ENCODE data around the gene SAMD13. TPM values are rescaled to one million over a fixed set of nuclear protein-coding genes. Genes with fewer than 3 reads are reported as not detected.

SAMD13 gene
- total and polyA plus RNA-seq, 2 of the 8 experiments (the other 6 are each of a cell fraction or from before 2014, with no cell fraction given) = 0.86 to 2.3 TPM

- TF ChIP-seq BACH1 (IDR thresholded peaks at IDR 0.05; ENCODE audit: low read length) = no peak
- no peak for TF ChIP-seq GABPA (IDR thresholded peaks at IDR 0.05; ENCODE audit: borderline replicate concordance, insufficient read depth, low read length)
- TF ChIP-seq KDM1A (IDR thresholded peaks at IDR 0.05; ENCODE audit: borderline replicate concordance, low read length) = no peak
- TF ChIP-seq CTBP2 (IDR thresholded peaks at IDR 0.05; ENCODE audit: borderline replicate concordance, insufficient read depth, insufficient read length, low read length) = no peak
- TF ChIP-seq NRF1 (IDR thresholded peaks at IDR 0.05; ENCODE audit: low read depth, low read length) = no peak
- no peak for TF ChIP-seq TAF1 (IDR thresholded peaks at IDR 0.05; ENCODE audit: low read depth, low read length)
These were observed 85.4 kb downstream of the SAMD13 start (continued) for GRCh38 chr1:84386716-84387479.
